H9 (cell line): ENCODE measurements around the gene LRP10. TPM values are rescaled to one million over a fixed set of nuclear protein-coding genes. Genes with fewer than 3 reads are reported as not detected.

Experiments
- DNase-seq: peaks from one replicate; pipeline ENCODE4 v3.0.0-alpha.2; 2017
- H2AFZ ChIP-seq: one replicate; pipeline ENCODE4 v1.6.1; 2013; ENCODE audit warnings: mild to moderate bottlenecking, low read length, control low read depth, moderate library complexity
- H2AK5ac ChIP-seq: 2 replicates; pipeline ENCODE4 v1.6.1; 2013; ENCODE audit warnings: low read length, control low read depth, mixed read lengths; ENCODE audit not compliant: insufficient read length
- H2BK120ac ChIP-seq: one replicate; pipeline ENCODE4 v1.6.1; 2013; ENCODE audit warnings: low read depth, mild to moderate bottlenecking, low read length, control low read depth, inconsistent platforms; ENCODE audit not compliant: poor library complexity, severe bottlenecking
- H2BK12ac ChIP-seq: 2 replicates; pipeline ENCODE4 v1.6.1; 2013; ENCODE audit warnings: low read length, control low read depth, mixed read lengths, low read depth; ENCODE audit not compliant: insufficient read length
- H2BK15ac ChIP-seq: 2 replicates; pipeline ENCODE4 v1.6.1; 2013; ENCODE audit warnings: low read depth, low read length, control low read depth
- H2BK20ac ChIP-seq: one replicate; pipeline ENCODE4 v1.6.1; 2013; ENCODE audit warnings: low read depth, mild to moderate bottlenecking, low read length, control low read depth, inconsistent platforms; ENCODE audit not compliant: poor library complexity, severe bottlenecking
- H2BK5ac ChIP-seq: 2 replicates; pipeline ENCODE4 v1.6.1; 2013; ENCODE audit warnings: low read length, control low read depth, mixed read lengths; ENCODE audit not compliant: insufficient read length
- H3K14ac ChIP-seq: 2 replicates; pipeline ENCODE4 v1.6.1; 2013; ENCODE audit warnings: low read length, control low read depth; ENCODE audit not compliant: insufficient read depth
- H3K18ac ChIP-seq: 2 replicates; pipeline ENCODE4 v1.6.1; 2013; ENCODE audit warnings: low read depth, mild to moderate bottlenecking, mixed read lengths, low read length, control low read depth; ENCODE audit not compliant: insufficient read length
- H3K23ac ChIP-seq: 2 replicates; pipeline ENCODE4 v1.6.1; 2013; ENCODE audit warnings: low read length, control low read depth, mixed read lengths, low read depth; ENCODE audit not compliant: insufficient read length
- H3K23me2 ChIP-seq: 2 replicates; pipeline ENCODE4 v1.6.1; 2013; ENCODE audit warnings: low read depth, mild to moderate bottlenecking, mixed read lengths, low read length, control low read depth; ENCODE audit not compliant: insufficient read length, poor library complexity, severe bottlenecking
- H3K27ac ChIP-seq: 2 replicates; pipeline ENCODE4 v1.5.1; 2013; ENCODE audit warnings: low read length, control low read depth, mixed read lengths, low read depth; ENCODE audit not compliant: insufficient read length
- H3K27me3 ChIP-seq: 2 replicates; pipeline ENCODE4 v1.6.1; 2013; ENCODE audit warnings: low read length, control low read depth, inconsistent platforms; ENCODE audit not compliant: insufficient read depth
- H3K4ac ChIP-seq: 2 replicates; pipeline ENCODE4 v1.6.1; 2013; ENCODE audit warnings: low read depth, mild to moderate bottlenecking, control low read depth, inconsistent platforms, low read length, moderate library complexity
- H3K4me1 ChIP-seq: 2 replicates; pipeline ENCODE4 v1.6.1; 2013; ENCODE audit warnings: low read length, control low read depth, inconsistent platforms; ENCODE audit not compliant: insufficient read depth
- H3K4me2 ChIP-seq: 2 replicates; pipeline ENCODE4 v1.6.1; 2013; ENCODE audit warnings: low read length, control low read depth, mixed read lengths; ENCODE audit not compliant: insufficient read length, insufficient read depth
- H3K56ac ChIP-seq: 2 replicates; pipeline ENCODE4 v1.6.1; 2013; ENCODE audit warnings: low read depth, mild to moderate bottlenecking, mixed read lengths, low read length, control low read depth; ENCODE audit not compliant: insufficient read length
- H3K79me1 ChIP-seq: 2 replicates; pipeline ENCODE4 v1.6.1; 2013; ENCODE audit warnings: low read depth, mild to moderate bottlenecking, moderate library complexity, low read length, control low read depth, inconsistent platforms; ENCODE audit not compliant: insufficient read depth, poor library complexity, severe bottlenecking
- H3K79me2 ChIP-seq: 2 replicates; pipeline ENCODE4 v1.6.1; 2013; ENCODE audit warnings: low read length, control low read depth, inconsistent platforms; ENCODE audit not compliant: insufficient read depth
- H3K9ac ChIP-seq: 2 replicates; pipeline ENCODE4 v1.6.1; 2013; ENCODE audit warnings: low read length, control low read depth, mixed read lengths; ENCODE audit not compliant: insufficient read length; ENCODE audit errors: extremely low read depth
- H3K9me3 ChIP-seq: one replicate; pipeline ENCODE4 v1.6.1; 2013; ENCODE audit warnings: low read depth, low read length, inconsistent platforms; ENCODE audit not compliant: control insufficient read depth
- H3T11ph ChIP-seq: one replicate; pipeline ENCODE4 v1.6.1; 2013; ENCODE audit warnings: mild to moderate bottlenecking, low read length, control low read depth, inconsistent platforms
- H4K20me1 ChIP-seq: one replicate; pipeline ENCODE4 v1.6.1; 2013; ENCODE audit not compliant: control insufficient read depth, insufficient read length, insufficient read depth
- H4K5ac ChIP-seq: 2 replicates; pipeline ENCODE4 v1.6.1; 2013; ENCODE audit warnings: low read depth, mild to moderate bottlenecking, mixed read lengths, low read length, control low read depth; ENCODE audit not compliant: insufficient read length
- H4K8ac ChIP-seq: replicated peaks from 2 replicates; pipeline ENCODE4 v1.6.1; 2013; ENCODE audit warnings: low read length, control low read depth, mixed read lengths, low read depth; ENCODE audit not compliant: insufficient read length
- H4K91ac ChIP-seq: 2 replicates; pipeline ENCODE4 v1.6.1; 2013; ENCODE audit warnings: low read depth, mild to moderate bottlenecking, moderate library complexity, mixed read lengths, low read length, control low read depth; ENCODE audit not compliant: insufficient read length
- H3K27ac Mint-ChIP-seq, 3 experiments: 2 replicates in 2 of 3; 3 replicates in 1 of 3; pipeline ENCODE4 v1.8.0; 2020 to 2021; ENCODE audit warnings: mixed read lengths in 3 of 3, mild to moderate bottlenecking in 1 of 3, moderate library complexity in 1 of 3
- H3K27me3 Mint-ChIP-seq: 2 replicates; pipeline ENCODE4 v1.8.0; 2021; ENCODE audit warnings: low read depth, mild to moderate bottlenecking, moderate library complexity, mixed read lengths
- H3K36me3 Mint-ChIP-seq, 3 experiments: 2 replicates in 2 of 3; 3 replicates in 1 of 3; pipeline ENCODE4 v1.8.0; 2020 to 2021; ENCODE audit warnings: low read depth in 3 of 3, mixed read lengths in 3 of 3; ENCODE audit not compliant: insufficient read depth in 1 of 3
- H3K4me1 Mint-ChIP-seq, 2 experiments: 2 replicates each; pipeline ENCODE4 v1.8.0; 2020; ENCODE audit warnings: mixed read lengths in 2 of 2
- H3K4me3 Mint-ChIP-seq, 2 experiments: 2 replicates in 1 of 2; 3 replicates in 1 of 2; pipeline ENCODE4 v1.8.0; 2020 to 2021; ENCODE audit warnings: mild to moderate bottlenecking in 2 of 2, mixed read lengths in 2 of 2, moderate library complexity in 1 of 2
- H3K9me3 Mint-ChIP-seq, 2 experiments: 2 replicates in 1 of 2; 3 replicates in 1 of 2; pipeline ENCODE4 v1.8.0; 2020; ENCODE audit warnings: mild to moderate bottlenecking in 2 of 2, mixed read lengths in 2 of 2, moderate library complexity in 1 of 2
- WGBS: extraction: QIAGEN DNeasy Blood & Tissue Kit; methylation state at CpG from one replicate; pipeline ENCODE4 v1.1.7; 2013; ENCODE audit warnings: missing lambda C conversion rate, low lambda C conversion rate, mixed read lengths; ENCODE audit not compliant: insufficient read length; ENCODE audit errors: extremely low coverage; 5-methylcytosine and 5-hydroxymethylcytosine counted together
- total RNA-seq: library from RNA; stranded (reverse); gene quantifications from 2 replicates; pipeline ENCODE4 v1.2.1, GENCODE V29; 2021
- TF ChIP-seq, protein P1 (sequence below): fragments of 200-600 bp; sonication (generic); conservative IDR thresholded peaks from 3 replicates; pipeline ENCODE4 v1.8.0; 2021; ENCODE audit warnings: antibody characterized with exemption, mild to moderate bottlenecking

Gene LRP10
- total RNA-seq, 1 experiment from 2014 or later = 13.3 TPM

DNA sequence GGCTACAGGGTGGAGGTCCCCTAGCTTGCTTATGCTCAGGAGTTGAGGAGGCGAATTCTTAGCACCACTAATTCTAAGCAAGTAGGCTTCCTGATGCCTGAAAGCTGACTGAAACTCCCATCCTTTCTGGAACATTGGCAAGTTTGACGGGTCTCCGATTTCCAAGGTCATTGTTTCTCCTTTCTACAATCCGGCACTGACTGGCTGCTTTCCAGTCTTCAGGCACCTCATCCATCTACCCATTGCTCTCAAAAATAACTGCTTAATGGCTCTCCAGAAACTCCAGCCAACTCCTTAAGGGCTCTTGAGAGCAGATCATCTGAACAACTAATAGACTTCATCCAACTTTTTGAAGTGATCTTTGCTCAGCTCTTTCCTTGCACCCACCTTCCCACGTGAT is 24.8 kb downstream of the LRP10 start:
- Histone ChIP-seq H2AFZ (no peak overlapping the region), H3K4me2 (no peak overlapping the region), H2BK12ac (no peak overlapping the region), H2AK5ac (no peak overlapping the region), H3K18ac (no peak overlapping the region), H4K20me1 (no peaks in the 10 kb centered on the region), H3K56ac (no peak overlapping the region), H3K23ac (no peak overlapping the region), H3K79me1 (no peaks in the 10 kb centered on the region), H2BK15ac (no peak overlapping the region), H3K23me2 (no peaks in the 10 kb centered on the region), H4K8ac (no peak overlapping the region), H2BK20ac (no peak overlapping the region), H2BK120ac (no peak overlapping the region), H3K9ac (no peak overlapping the region), H3K4me1 (no peaks in the 10 kb centered on the region), H3T11ph (no peak overlapping the region), H3K27me3 (peaks cover 9% of the 10 kb centered on the region; the same call in 1 of the 2 replicates), H3K14ac (no peak overlapping the region), H3K79me2 (no peaks in the 10 kb centered on the region), H4K5ac (no peak overlapping the region), H3K27ac (no peak overlapping the region), H3K4ac (no peak overlapping the region), H3K9me3 (no peaks in the 10 kb centered on the region), H4K91ac (no peak overlapping the region), H2BK5ac (no peak overlapping the region)
- H3K9me3 Mint-ChIP-seq = no peaks in the 10 kb centered on the region
- no peak overlapping the region for H3K4me3 Mint-ChIP-seq
- no CpG with 5 or more reads among the region's 5 CpGs for WGBS
- H3K4me1 Mint-ChIP-seq = peaks cover 18 to 27% of the 10 kb centered on the region in 2 experiments
- H3K27me3 Mint-ChIP-seq = peaks cover 46% of the 10 kb centered on the region
- no peak overlapping the region for H3K27ac Mint-ChIP-seq
- DNase-seq = no peak
- peaks cover 6 to 12% (median 7%) of the 10 kb centered on the region in 3 experiments; a peak in 6 of 7 replicates for H3K36me3 Mint-ChIP-seq
- TF ChIP-seq, protein P1, sequence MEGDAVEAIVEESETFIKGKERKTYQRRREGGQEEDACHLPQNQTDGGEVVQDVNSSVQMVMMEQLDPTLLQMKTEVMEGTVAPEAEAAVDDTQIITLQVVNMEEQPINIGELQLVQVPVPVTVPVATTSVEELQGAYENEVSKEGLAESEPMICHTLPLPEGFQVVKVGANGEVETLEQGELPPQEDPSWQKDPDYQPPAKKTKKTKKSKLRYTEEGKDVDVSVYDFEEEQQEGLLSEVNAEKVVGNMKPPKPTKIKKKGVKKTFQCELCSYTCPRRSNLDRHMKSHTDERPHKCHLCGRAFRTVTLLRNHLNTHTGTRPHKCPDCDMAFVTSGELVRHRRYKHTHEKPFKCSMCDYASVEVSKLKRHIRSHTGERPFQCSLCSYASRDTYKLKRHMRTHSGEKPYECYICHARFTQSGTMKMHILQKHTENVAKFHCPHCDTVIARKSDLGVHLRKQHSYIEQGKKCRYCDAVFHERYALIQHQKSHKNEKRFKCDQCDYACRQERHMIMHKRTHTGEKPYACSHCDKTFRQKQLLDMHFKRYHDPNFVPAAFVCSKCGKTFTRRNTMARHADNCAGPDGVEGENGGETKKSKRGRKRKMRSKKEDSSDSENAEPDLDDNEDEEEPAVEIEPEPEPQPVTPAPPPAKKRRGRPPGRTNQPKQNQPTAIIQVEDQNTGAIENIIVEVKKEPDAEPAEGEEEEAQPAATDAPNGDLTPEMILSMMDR = no peak
